ENCODE data around the gene RNF213.
A peak's percentile ranks its signal among the peaks of the same experiment; 100 is the strongest.
"Not testable (repeated sequence)": the region's sequence is repeated elsewhere in the genome, so short reads cannot be mapped to it uniquely, and the experiment has no call there.

Gene RNF213

GRCh38 chr17:80312621-80313135 lies 52.0 kb downstream of the RNF213 start:
- no peak for DNase-seq (ENCODE audit: extremely low spot score, insufficient read length, low read depth)
- no peak for FAIRE-seq

DNA sequence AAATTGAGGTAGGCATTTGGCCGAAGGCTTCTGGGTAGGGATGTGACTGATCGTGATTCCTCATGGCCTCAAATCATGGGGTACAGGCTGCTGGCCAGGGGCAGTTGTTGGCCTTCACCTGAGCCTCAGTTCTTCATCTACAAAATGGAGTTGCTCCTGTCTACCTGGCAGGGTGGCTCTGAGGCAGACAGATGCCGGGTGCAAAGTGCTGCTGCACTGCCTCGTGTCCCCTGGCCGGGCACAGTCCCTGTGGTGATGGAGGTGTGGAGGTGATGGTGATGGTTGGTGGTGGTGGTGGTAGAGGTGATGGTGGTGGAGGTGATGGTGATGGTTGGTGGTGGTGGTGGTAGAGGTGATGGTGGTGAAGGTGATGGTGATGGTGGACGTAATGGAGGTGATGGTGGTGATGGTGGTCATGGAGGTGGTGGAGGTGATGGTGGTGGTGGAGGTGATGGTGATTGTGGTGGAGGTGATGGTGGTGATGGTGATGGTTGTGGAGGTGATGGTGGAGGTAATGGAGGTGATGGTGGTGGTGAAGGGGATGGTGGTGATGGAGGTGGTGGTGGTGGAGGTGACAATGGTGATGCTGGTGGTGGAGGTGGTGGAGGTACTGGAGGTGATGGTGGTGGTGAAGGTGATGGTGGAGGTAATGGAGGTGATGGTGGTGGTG lies 52.6 kb downstream of the RNF213 start:
- FAIRE-seq: no peak

DNA sequence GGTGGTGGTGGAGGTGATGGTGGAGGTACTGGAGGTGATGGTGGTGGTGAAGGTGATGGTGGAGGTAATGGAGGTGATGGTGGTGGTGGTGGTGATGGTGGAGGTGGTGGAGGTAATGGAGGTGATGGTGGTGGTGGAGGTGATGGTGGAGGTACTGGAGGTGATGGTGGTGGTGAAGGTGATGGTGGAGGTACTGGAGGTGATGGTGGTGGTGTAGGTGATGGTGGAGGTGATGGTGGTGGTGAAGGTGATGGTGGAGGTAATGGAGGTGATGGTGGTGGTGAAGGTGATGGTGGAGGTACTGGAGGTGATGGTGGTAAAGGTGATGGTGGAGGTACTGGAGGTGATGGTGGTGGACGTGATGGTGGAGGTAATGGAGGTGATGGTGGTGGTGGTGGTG lies 53.3 kb downstream of the RNF213 start:
- FAIRE-seq: not testable (repeated sequence)

More for the DNA sequence above, 52.6 kb downstream of the RNF213 start:
- no peak for DNase-seq (ENCODE audit: extremely low spot score, insufficient read length, low read depth)

DNA sequence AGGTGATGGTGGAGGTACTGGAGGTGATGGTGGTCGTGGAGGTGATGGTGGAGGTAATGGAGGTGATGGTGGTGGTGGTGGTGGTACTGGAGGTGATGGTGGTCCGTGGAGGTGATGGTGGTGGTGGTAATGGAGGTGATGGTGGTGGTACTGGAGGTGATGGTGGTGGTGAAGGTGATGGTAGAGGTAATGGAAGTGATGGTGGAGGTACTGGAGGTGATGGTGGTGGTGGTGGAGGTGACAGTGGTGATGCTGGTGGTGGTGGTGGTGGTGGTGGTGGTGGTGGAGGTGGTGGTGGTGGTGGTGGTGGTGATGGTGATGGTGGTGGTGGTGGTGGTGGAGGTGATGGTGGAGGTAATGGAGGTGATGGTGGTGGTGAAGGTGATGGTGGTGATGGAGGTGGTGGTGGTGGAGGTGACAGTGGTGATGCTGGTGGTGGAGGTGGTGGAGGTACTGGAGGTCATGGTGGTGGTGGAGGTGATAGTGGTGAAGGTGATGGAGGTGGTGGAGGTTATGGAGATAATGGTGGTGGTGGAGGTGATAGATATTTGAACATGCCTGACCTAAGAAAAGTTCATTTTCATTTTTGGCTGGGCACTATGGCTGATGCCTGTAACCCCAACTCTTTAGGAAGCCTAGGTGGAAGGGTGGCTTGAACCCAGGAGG lies 55.0 kb downstream of the RNF213 start:
- no peak for FAIRE-seq
- no peak for DNase-seq (ENCODE audit: extremely low spot score, insufficient read length, low read depth)

More for the DNA sequence above, 53.3 kb downstream of the RNF213 start:
- not testable (repeated sequence) for DNase-seq (ENCODE audit: extremely low spot score, insufficient read length, low read depth)

DNA sequence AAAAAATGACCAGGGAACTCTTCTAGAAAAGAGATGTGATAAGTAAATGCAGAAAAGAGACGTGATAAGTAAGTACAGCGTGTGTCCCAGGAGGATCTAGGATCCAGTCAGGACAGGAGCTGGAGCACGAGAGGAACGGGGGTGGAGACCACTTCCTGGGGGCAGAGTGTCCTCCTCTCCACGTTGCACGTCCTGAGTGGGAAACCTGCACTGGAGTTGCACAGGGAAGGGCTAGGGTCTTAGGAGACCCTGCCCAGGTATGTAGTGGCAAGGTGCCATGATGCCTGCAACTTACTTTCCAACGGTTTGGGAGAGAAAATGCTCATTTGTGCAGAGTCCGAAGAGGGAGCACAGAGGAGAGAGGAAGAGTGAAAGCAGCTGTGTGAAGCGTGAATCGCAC lies 55.8 kb downstream of the RNF213 start:
- DNase-seq (ENCODE audit: extremely low spot score, insufficient read length, low read depth): no peak
- FAIRE-seq: no peak

DNA sequence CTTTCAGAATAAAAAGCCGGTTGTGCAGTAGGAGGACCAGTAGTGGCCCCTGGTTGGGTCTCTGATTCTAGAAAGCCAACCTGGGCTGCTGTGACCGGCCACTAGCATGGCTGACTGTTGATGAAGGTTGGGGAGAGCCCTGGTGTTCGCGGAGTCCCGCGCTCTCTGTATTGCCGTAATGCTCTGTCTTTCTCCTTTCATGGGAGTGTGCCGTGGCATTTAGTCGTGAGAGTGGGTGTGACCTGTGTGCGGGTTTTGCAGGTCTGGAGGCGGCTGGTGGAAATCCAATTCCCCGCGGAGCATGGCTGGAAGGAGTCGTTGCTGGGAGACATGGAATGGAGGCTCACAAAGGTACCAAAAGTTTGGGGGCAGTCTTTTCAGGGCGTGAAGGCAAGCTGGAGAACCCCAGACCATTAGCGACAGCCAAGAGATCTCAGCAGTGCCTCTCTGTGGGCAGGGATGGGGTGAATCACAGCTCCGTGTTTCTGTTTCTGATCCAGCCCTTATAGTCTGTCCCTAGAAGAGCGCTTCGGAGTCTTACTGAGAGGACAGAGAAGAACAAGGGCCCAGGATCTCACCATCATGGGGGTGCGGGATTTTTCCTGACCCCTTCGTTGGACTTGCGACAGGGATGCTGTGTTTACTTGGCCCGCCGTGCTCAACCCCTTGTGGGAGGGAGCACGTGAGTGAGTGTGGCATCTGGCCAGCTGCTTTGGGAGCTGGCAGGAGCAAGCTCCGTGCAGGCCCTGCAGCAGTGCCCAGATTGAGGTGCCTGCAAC lies 56.5 kb downstream of the RNF213 start:
- no peak for FAIRE-seq

DNA sequence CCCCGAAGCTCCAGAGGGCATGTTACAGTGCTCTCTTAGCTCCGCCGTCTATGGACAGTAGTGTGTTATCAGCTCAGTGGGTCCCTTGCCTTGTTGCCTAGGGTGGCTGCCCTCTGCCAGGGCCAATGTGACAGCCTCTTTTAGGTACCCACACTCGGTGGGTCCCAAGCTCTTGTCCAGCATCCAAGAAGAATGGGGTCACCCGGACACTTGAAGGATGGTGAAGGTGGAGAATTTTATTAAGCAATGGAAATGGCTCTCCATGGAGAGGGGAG lies 57.0 kb downstream of the RNF213 start:
- DNase-seq (ENCODE audit: extremely low spot score, insufficient read length, low read depth) (no peak), FAIRE-seq (no peak)

More for the DNA sequence above, 56.5 kb downstream of the RNF213 start:
- no peak for DNase-seq (ENCODE audit: extremely low spot score, insufficient read length, low read depth)

DNA sequence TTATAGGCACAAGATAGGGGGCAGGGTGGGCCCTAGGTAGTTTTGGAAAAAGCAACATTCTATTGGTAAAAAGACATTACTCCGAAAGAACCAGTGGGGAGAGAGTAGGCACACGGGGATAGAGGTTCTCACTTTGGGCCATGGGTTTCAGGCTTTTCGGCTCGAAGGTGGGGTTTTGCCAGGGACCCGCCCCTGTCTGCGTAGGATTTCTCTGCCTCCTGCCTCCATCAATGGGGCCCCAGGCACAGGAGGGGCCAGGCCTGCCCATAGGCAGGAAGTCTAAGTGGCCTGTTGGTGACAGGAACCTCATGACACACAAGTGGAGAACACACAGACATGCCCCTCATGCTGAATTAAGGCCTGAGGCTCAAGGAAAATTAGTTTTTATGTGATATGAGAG lies 57.5 kb downstream of the RNF213 start:
- FAIRE-seq (no peak), DNase-seq (ENCODE audit: extremely low spot score, insufficient read length, low read depth) (no peak)

DNA sequence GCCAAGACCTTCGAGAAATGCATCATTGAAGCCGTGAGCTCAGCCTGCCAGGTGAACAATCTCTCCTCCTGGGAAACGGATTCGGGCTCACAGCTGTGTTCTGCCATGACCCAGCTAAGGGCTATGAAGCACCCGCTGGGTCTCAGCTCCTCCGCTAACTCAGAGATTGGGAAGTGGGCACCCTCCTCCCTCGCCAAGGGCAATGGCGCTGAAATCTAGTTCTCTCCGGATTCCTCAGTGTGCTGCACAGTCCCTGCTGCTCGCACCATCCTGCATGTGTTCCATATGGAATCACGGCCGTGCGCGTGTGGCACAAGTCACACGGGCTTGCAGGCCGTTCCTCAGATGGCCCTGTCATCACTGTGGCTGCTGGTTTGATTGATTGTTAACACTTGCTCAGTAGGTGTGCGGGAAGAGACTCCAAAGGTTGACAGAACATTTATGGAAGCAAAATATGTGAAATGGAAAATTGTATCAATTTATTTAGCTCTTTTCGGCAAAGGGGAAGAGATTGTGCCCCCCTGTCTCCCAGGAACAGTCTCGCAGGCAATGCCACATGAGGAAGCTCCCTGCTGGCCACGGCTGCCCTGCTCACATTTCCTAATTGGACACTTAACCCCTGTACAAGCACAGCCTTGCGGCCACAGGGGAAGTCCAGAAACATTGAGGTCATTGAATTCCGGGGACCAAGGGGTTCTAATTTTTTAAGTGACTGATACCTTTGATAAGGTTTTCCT lies 58.8 kb downstream of the RNF213 start:
- DNase-seq (ENCODE audit: extremely low spot score, insufficient read length, low read depth) (no peak), FAIRE-seq (no peak)

GRCh38 chr17:80319999-80320344 lies 59.3 kb downstream of the RNF213 start:
- DNase-seq (ENCODE audit: extremely low spot score, insufficient read length, low read depth): no peak
- FAIRE-seq: no peak

GRCh38 chr17:80320496-80320895 lies 59.8 kb downstream of the RNF213 start:
- no peak for FAIRE-seq
- DNase-seq (ENCODE audit: extremely low spot score, insufficient read length, low read depth): no peak

DNA sequence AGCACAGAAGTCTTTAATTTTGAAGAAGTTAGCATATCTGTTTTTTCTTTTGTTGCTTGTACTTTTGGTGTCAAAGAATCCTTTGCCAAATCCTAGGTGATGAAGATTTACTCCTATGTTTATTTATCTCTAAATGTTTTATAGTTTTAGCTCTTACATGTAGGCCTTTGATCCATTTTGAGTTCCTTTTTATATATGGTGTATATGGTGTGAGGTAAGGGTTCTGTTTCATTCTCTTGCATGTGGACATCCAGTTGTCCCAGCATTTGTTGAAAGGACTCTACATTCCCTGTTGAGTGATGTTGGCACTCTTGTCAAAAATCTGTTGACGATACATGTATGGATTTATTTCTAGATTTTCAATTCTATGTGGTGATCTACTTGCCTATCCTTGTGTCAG lies 62.2 kb downstream of the RNF213 start:
- FAIRE-seq: no peak
- DNase-seq (ENCODE audit: extremely low spot score, insufficient read length, low read depth): no peak

DNA sequence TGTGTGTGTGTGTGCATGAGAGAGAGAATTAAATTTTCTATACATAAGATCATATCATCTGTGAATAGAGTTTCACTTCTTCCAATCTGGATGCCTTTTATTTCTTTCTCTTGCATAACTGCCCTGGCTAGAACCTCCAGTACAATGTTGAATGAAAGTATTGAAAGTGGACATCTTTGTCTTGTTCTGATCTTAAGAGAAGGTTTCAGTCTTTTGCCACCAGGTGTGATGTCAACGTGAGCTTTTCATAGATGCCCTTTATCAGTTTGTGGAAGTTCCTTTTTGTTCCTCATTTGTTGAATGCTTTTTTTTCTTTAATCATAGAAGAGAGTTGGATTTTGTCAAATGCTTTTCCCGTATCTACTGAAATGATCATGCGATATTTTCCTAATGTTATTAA lies 63.3 kb downstream of the RNF213 start:
- FAIRE-seq (peak; percentile 38), DNase-seq (ENCODE audit: extremely low spot score, insufficient read length, low read depth) (no peak)

GRCh38 chr17:80327518-80327917 lies 66.9 kb downstream of the RNF213 start:
- FAIRE-seq (no peak), DNase-seq (ENCODE audit: extremely low spot score, insufficient read length, low read depth) (no peak)

DNA sequence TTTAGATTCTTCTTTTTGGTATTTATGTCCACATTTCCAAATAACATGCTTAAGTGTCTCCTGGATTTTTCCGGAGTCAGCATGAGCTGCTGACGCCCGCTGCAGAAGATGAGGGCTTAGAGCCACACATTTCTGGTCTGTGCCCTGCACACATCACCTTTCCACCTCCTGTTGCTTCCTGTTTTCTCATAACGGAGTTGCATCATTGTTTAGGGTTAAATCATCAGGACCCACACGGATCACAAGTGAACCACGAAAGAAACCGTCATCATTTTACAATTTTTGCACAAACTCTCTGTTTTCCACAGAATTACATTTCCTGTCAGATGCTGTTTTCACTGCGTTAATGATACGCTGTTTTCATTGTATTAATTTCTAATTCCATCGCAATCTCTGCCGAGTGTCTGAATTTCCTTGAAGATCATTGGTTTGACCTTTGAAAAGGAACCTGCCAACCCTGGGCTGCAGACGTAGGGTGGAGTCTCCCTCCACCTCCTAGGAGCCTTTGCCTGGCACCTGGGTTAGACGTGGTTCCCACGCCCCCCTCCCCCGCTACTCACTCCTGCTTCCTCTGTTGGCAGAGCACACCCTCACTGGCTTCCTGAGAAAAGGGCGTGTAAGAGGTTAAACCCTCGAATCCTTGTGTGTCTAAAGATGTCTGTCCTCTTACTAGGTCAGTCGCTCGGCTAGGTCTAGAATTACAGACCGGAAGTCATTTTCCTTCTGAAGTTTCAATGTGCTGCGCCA lies 68.2 kb downstream of the RNF213 start:
- FAIRE-seq (no peak), DNase-seq (ENCODE audit: extremely low spot score, insufficient read length, low read depth) (no peak)

DNA sequence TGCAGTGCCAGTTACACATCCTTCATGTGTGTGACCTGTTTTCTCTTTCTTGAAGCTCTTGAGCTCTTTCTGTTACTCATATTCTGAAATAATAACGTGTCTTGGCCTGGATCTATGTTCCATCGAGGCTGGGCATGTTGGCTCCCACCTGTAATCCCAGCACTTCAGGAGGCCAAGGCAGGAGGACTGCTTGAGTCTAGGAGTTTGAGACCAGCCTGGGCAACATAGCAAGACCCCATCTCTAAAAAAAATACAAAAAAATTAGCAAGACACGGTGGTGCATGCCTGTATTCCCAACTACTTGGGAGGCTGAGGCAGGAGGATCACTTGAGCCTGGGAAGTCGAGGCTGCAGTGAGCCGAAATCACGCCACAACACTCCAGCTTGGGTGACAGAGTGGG lies 68.8 kb downstream of the RNF213 start:
- not testable (repeated sequence) for FAIRE-seq; DNase-seq (ENCODE audit: extremely low spot score, insufficient read length, low read depth)

GRCh38 chr17:80330276-80330675 lies 69.6 kb downstream of the RNF213 start:
- FAIRE-seq (no peak), DNase-seq (ENCODE audit: extremely low spot score, insufficient read length, low read depth) (no peak)

GRCh38 chr17:80330938-80331337 lies 70.3 kb downstream of the RNF213 start:
- FAIRE-seq; DNase-seq (ENCODE audit: extremely low spot score, insufficient read length, low read depth): not testable (repeated sequence)

- DNase-seq (ENCODE audit: extremely low spot score, insufficient read length, low read depth) (no peak), FAIRE-seq (no peak)
Observed at GRCh38 chr17:80331820-80332219, 71.2 kb downstream of the RNF213 start.
